OCI-LY3 (cell line): ENCODE results near the gene PPP2R2D.

Source experiments
- H2AFZ ChIP-seq: fragments of 200-600, 300-600 bp; shearing (Covaris generic); 2 replicates; pipeline ENCODE4 v1.6.0; 2014; ENCODE audit warnings: antibody characterized with exemption, low read depth, low read length
- H3K27ac ChIP-seq: fragments of 200-600, 300-600 bp; sonication (generic); 2 replicates; pipeline ENCODE4 v1.5.1; 2014; ENCODE audit warnings: mild to moderate bottlenecking, low read length, moderate library complexity, mixed read lengths
- H3K27me3 ChIP-seq: fragments of 200-600, 300-600 bp; sonication (generic); 2 replicates; pipeline ENCODE4 v1.6.1; 2014; ENCODE audit warnings: low read depth, low read length, mixed read lengths
- H3K36me3 ChIP-seq: fragments of 200-600, 300-600 bp; sonication (generic); replicated peaks from 2 replicates; pipeline ENCODE3; 2014; ENCODE audit warnings: low read depth, low read length, mixed read lengths
- H3K4me1 ChIP-seq: fragments of 300-600, 200-600 bp; sonication (generic); 2 replicates; pipeline ENCODE4 v1.6.1; 2014; ENCODE audit warnings: low read length, mixed read lengths
- H3K4me2 ChIP-seq: fragments of 200-600, 300-600 bp; sonication (generic); 2 replicates; pipeline ENCODE4 v1.6.1; 2014; ENCODE audit warnings: low read length, mixed read lengths
- H3K4me3 ChIP-seq: fragments of 300-600, 200-600 bp; sonication (generic); 2 replicates; pipeline ENCODE4 v1.5.1; 2014; ENCODE audit warnings: antibody characterized with exemption, mild to moderate bottlenecking, low read length, moderate library complexity
- H3K79me2 ChIP-seq: fragments of 300-600, 200-600 bp; shearing (Covaris generic); 2 replicates; pipeline ENCODE4 v1.6.1; 2014; ENCODE audit warnings: mild to moderate bottlenecking, low read length, mixed read lengths
- H3K9ac ChIP-seq: fragments of 300-600, 200-600 bp; shearing (Covaris generic); 2 replicates; pipeline ENCODE4 v1.6.0; 2014; ENCODE audit warnings: mild to moderate bottlenecking, low read length, moderate library complexity
- H3K9me3 ChIP-seq: fragments of 200-600, 300-600 bp; shearing (Covaris generic); 2 replicates; pipeline ENCODE4 v1.6.1; 2014; ENCODE audit warnings: low read length, mixed read lengths; ENCODE audit not compliant: insufficient read depth
- H4K20me1 ChIP-seq: fragments of 200-600, 300-600 bp; sonication (generic); 2 replicates; pipeline ENCODE4 v1.6.1; 2016; ENCODE audit warnings: low read length, mixed read lengths; ENCODE audit not compliant: insufficient read depth
- EZH2phosphoT487 ChIP-seq: fragments of 200-600 bp; shearing (Covaris generic); IDR thresholded peaks from 2 replicates; pipeline ENCODE4 v1.6.1; 2018; ENCODE audit warnings: antibody characterized with exemption, mixed run types, low read depth
- TF ChIP-seq, protein P1 (sequence below): fragments of 200-600, 300-600 bp; sonication (generic); IDR thresholded peaks from 2 replicates; pipeline ENCODE4 v1.5.1; 2014; ENCODE audit warnings: antibody characterized with exemption, low read length, low read depth

PPP2R2D gene

DNA sequence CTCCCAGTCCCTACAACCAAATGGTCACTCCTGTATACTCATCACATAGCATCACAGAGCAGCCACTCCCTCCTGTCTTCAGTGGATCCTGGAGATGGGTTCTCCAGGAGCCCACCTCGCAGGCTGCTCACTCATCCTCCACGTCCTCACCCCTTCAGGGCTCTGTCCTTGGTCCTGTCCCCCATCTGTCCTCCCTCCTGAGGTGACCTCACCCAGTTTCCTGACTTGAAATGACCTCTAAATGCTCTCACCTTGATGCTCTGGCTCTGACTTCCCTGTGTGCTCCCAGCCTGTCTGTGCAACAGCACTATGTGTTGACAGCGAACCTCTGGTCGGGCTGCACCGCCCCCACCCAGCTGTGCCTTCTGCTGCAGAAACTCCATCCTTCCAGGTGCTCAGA, 2.1 kb upstream of the PPP2R2D start:
- H3K4me1 ChIP-seq = peaks cover 12% of the 10 kb centered on the region; the same call in 1 of the 2 replicates
- no peak overlapping the region for H3K4me3 ChIP-seq
- H3K27me3 ChIP-seq = peaks cover 13% of the 10 kb centered on the region
- H3K4me2 ChIP-seq = no peak overlapping the region
- TF ChIP-seq, protein P1, sequence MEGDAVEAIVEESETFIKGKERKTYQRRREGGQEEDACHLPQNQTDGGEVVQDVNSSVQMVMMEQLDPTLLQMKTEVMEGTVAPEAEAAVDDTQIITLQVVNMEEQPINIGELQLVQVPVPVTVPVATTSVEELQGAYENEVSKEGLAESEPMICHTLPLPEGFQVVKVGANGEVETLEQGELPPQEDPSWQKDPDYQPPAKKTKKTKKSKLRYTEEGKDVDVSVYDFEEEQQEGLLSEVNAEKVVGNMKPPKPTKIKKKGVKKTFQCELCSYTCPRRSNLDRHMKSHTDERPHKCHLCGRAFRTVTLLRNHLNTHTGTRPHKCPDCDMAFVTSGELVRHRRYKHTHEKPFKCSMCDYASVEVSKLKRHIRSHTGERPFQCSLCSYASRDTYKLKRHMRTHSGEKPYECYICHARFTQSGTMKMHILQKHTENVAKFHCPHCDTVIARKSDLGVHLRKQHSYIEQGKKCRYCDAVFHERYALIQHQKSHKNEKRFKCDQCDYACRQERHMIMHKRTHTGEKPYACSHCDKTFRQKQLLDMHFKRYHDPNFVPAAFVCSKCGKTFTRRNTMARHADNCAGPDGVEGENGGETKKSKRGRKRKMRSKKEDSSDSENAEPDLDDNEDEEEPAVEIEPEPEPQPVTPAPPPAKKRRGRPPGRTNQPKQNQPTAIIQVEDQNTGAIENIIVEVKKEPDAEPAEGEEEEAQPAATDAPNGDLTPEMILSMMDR = no peak
- TF ChIP-seq EZH2phosphoT487 = no peak
- H3K9me3 ChIP-seq = no peaks in the 10 kb centered on the region
- peaks cover 27% of the 10 kb centered on the region for H3K79me2 ChIP-seq
- no peak overlapping the region for H3K27ac ChIP-seq
- peaks cover 16% of the 10 kb centered on the region for H4K20me1 ChIP-seq
- H3K9ac ChIP-seq = no peak overlapping the region
- H2AFZ ChIP-seq = no peak overlapping the region
- H3K36me3 ChIP-seq = no peaks in the 10 kb centered on the region

DNA sequence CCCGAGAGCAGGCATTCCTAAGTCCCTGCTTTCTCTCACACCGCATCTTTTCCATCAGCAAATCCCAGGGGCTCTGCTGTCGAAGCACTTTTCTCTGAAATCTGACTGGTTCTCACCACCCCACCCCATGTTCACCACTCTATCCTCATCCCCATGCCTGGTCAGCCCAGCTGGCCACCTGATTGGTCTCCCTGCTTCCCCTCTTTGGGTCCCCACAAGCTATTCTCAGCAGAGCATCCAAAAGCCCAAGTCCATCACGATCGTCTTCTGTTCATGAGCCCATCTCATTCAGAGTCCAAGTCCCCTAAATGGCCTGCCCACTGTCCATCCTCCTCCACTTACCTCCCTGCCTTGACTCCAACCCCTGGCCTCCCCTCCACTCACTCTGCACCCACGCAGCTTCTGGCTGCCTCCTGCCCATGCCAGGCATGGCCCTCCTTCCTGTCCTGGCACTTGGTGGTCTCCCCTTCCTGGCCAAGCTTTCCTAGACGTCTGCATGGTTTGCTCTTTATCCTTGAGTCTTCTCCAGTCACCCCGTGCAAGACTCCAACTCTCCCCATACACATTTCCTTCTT, 1.6 kb upstream of the PPP2R2D start:
- Histone ChIP-seq H3K36me3 (no peaks in the 10 kb centered on the region), H4K20me1 (peaks cover 16% of the 10 kb centered on the region), H2AFZ (0 out of 2 replicates have a peak overlapping the region, but pooled peaks have one; percentile 76), H3K4me3 (peak overlapping the region; percentile 96), H3K79me2 (peaks cover 31% of the 10 kb centered on the region), H3K4me1 (peaks cover 12% of the 10 kb centered on the region; the same call in 1 of the 2 replicates), H3K27me3 (peaks cover 13% of the 10 kb centered on the region), H3K27ac (no peak overlapping the region), H3K9ac (no peak overlapping the region), H3K4me2 (peak overlapping the region; percentile 96), H3K9me3 (no peaks in the 10 kb centered on the region)
- TF ChIP-seq, protein P1 = no peak
- TF ChIP-seq EZH2phosphoT487 = no peak

DNA sequence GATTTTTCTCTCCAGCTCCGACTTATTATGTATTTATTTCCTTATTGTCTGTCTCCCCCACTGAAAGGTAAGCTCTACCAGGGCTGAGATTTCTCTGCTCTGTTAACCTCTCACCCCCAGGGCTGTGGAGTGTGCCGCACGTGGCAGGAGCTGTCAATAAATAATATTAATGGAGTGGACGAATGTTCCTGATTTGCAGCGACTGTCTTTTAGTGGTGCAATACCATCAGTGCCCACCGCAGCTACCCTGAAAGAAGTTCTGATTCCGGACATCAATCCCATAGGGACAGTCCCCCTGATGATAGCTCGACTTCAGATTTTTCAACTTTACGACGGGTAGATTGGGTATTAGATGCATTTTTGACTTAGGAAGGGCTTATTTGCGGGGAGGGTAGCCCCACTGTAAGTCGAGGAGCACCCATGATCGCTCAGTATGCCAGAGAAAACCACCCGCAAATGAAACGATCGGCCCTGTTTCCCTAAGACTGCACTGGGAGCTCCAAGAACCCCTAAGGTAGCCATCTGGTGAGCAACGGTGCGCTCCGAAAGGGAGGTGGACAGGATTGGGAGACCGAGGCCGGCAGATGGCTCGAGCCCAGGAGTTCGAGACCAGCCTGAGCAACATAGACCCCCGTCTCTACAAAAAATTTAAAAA, 986 bp upstream of the PPP2R2D start:
- H2AFZ ChIP-seq = peak overlapping the region; percentile 76; the same call in 1 of the 2 replicates
- peak overlapping the region; percentile 96 for H3K4me2 ChIP-seq
- TF ChIP-seq, protein P1 = no peak
- no peak for TF ChIP-seq EZH2phosphoT487
- H3K4me3 ChIP-seq = peak overlapping the region; percentile 96
- H3K9ac ChIP-seq = peak overlapping the region; percentile 72
- H3K27ac ChIP-seq = no peak overlapping the region
- peaks cover 13% of the 10 kb centered on the region for H3K27me3 ChIP-seq
- H3K4me1 ChIP-seq = peaks cover 12% of the 10 kb centered on the region; the same call in 1 of the 2 replicates
- no peaks in the 10 kb centered on the region for H3K9me3 ChIP-seq
- H3K79me2 ChIP-seq = peaks cover 37% of the 10 kb centered on the region
- H3K36me3 ChIP-seq = no peaks in the 10 kb centered on the region
- peaks cover 21% of the 10 kb centered on the region for H4K20me1 ChIP-seq

DNA sequence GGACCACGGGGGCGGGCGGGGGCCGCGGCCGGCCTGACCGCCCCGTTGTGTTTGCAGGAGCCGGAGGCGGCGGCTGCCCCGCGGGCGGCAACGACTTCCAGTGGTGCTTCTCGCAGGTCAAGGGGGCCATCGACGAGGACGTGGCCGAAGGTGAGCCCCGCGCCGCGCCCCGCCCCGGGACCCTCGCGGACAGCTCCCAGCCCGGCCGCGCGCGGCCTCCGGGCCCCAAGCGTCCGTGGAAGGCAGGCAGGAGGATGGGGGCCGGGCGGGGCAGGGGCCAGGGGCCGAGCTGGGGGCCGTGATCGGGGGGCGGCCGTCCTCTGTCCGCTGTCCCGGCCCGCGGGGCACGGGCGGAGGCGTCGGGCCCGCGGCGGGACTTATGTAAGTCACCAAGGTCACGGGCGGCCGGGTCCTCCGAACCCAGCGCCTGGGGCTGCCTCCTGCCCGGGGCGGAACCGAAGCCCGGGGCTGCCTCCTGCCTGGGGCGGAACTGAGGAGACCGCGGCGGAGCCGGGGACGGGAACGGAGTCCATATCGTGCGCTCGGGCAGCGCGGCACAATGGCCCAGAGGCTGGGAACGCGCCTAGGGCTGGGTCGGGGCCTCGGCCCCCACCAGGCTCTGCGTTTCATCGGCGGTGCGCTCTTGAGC, 497 bp downstream of the PPP2R2D start:
- Histone ChIP-seq H3K4me1 (peaks cover 12% of the 10 kb centered on the region; the same call in 1 of the 2 replicates), H3K36me3 (peaks cover 5% of the 10 kb centered on the region), H3K9ac (peak overlapping the region; percentile 88), H4K20me1 (peaks cover 33% of the 10 kb centered on the region), H3K27me3 (peaks cover 13% of the 10 kb centered on the region), H3K9me3 (no peaks in the 10 kb centered on the region), H2AFZ (no peak overlapping the region), H3K4me2 (peak overlapping the region; percentile 93), H3K27ac (peak overlapping the region; percentile 49), H3K79me2 (peaks cover 52% of the 10 kb centered on the region), H3K4me3 (peak overlapping the region; percentile 98)
- no peak for TF ChIP-seq EZH2phosphoT487
- TF ChIP-seq, protein P1 = no peak
